ENCODE data around the gene TFF1.

Gene TFF1

GRCh38 chr21:42346441-42346840 lies 19.9 kb downstream of the TFF1 start:
- H3K4me3 ChIP-seq (ENCODE audit: low read length), result no peak overlapping the region
- TF ChIP-seq CTCF (conservative IDR thresholded peaks at IDR 0.05; ENCODE audit: low read depth, low read length), result no peak
- no peak for DNase-seq (ENCODE audit: low read depth)

GRCh38 chr21:42344631-42345030 lies 21.7 kb downstream of the TFF1 start:
- H3K4me3 ChIP-seq (ENCODE audit: low read length), result no peak overlapping the region
- TF ChIP-seq CTCF (conservative IDR thresholded peaks at IDR 0.05; ENCODE audit: low read depth, low read length), result no peak
- no peak for DNase-seq (ENCODE audit: low read depth)

- no peak overlapping the region for H3K4me3 ChIP-seq (ENCODE audit: low read length)
- DNase-seq (ENCODE audit: low read depth), result no peak
- TF ChIP-seq CTCF (conservative IDR thresholded peaks at IDR 0.05; ENCODE audit: low read depth, low read length), result no peak
Observed at GRCh38 chr21:42343963-42344510, 22.3 kb downstream of the TFF1 start.

GRCh38 chr21:42343556-42343955 lies 22.8 kb downstream of the TFF1 start:
- no peak overlapping the region for H3K4me3 ChIP-seq (ENCODE audit: low read length)
- TF ChIP-seq CTCF (conservative IDR thresholded peaks at IDR 0.05; ENCODE audit: low read depth, low read length), result no peak
- no peak for DNase-seq (ENCODE audit: low read depth)

GRCh38 chr21:42343101-42343500 lies 23.2 kb downstream of the TFF1 start:
- no peak for TF ChIP-seq CTCF (conservative IDR thresholded peaks at IDR 0.05; ENCODE audit: low read depth, low read length)
- no peak for DNase-seq (ENCODE audit: low read depth)
- no peak overlapping the region for H3K4me3 ChIP-seq (ENCODE audit: low read length)

- no peak for TF ChIP-seq CTCF (conservative IDR thresholded peaks at IDR 0.05; ENCODE audit: low read depth, low read length)
- H3K4me3 ChIP-seq (ENCODE audit: low read length), result no peak overlapping the region
- no peak for DNase-seq (ENCODE audit: low read depth)
Observed at GRCh38 chr21:42341776-42342542, 24.4 kb downstream of the TFF1 start.
